KMS-11 (cell line): ENCODE results near the gene PPM1E.

ENCODE experiments used
- H2AFZ ChIP-seq: fragments of 200-600 bp; sonication (generic); 2 replicates; pipeline ENCODE4 v1.6.1; 2016; ENCODE audit warnings: antibody characterized with exemption, mixed run types, low read depth
- H3K27ac ChIP-seq: fragments of 200-600 bp; sonication (generic); 2 replicates; pipeline ENCODE4 v1.6.1; 2016; ENCODE audit warnings: mild to moderate bottlenecking, mixed run types
- H3K27me3 ChIP-seq: fragments of 200-600 bp; sonication (generic); 2 replicates; pipeline ENCODE4 v1.6.1; 2017; ENCODE audit warnings: mild to moderate bottlenecking, low read depth, mixed run types, moderate library complexity; ENCODE audit not compliant: insufficient read depth
- H3K36me3 ChIP-seq: fragments of 200-600 bp; sonication (generic); 2 replicates; pipeline ENCODE4 v1.6.1; 2017; ENCODE audit warnings: mild to moderate bottlenecking, mixed run types; ENCODE audit not compliant: insufficient read depth
- H3K4me1 ChIP-seq: fragments of 200-600 bp; sonication (generic); 2 replicates; pipeline ENCODE4 v1.6.1; 2016; ENCODE audit warnings: mild to moderate bottlenecking, low read depth, mixed run types; ENCODE audit not compliant: poor library complexity, severe bottlenecking
- H3K4me2 ChIP-seq: fragments of 200-600 bp; sonication (generic); 2 replicates; pipeline ENCODE4 v1.7.0; 2016; ENCODE audit warnings: mild to moderate bottlenecking, mixed run types
- H3K4me3 ChIP-seq: fragments of 200-600 bp; sonication (generic); IDR thresholded peaks from 2 replicates; pipeline ENCODE4 v1.6.1; 2017; ENCODE audit warnings: low read depth, low read length, mixed read lengths; ENCODE audit not compliant: insufficient read depth
- H3K79me2 ChIP-seq: fragments of 200-600 bp; sonication (generic); 2 replicates; pipeline ENCODE4 v1.6.1; 2016; ENCODE audit warnings: low read depth, mixed run types; ENCODE audit not compliant: insufficient read depth
- H3K9ac ChIP-seq: fragments of 200-600 bp; sonication (generic); 2 replicates; pipeline ENCODE4 v1.6.1; 2016; ENCODE audit warnings: mild to moderate bottlenecking, mixed run types
- H4K20me1 ChIP-seq: fragments of 200-600 bp; sonication (generic); 2 replicates; pipeline ENCODE4 v1.6.1; 2016; ENCODE audit warnings: mild to moderate bottlenecking, mixed run types; ENCODE audit not compliant: insufficient read depth
- TF ChIP-seq, protein P1 (sequence below): fragments of 200-600 bp; sonication (generic); conservative IDR thresholded peaks from 2 replicates; pipeline ENCODE4 v1.6.1; 2017; ENCODE audit warnings: low read depth, mild to moderate bottlenecking, antibody characterized with exemption, low read length, moderate library complexity, mixed read lengths

Gene PPM1E

DNA sequence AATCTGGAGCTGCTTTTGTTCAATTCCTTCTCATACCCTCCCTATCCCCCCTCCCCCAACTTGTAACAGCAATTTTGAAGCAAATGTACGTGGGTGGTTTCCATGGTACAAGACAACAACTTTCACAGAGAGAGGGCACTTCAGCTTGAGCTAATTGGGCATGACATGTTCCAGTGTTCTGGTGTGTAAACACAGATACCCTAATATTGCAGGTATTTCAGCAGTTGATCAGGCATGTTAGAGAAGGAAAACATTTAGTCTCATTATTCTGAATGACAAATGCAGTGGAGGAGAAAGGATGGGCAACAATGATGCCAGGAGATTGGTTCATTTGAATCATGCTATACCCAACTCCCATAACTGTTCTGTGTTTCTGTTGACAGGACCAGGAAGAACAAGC, 213.5 kb downstream of the PPM1E start:
- Histone ChIP-seq H3K27me3 (no peaks in the 10 kb centered on the region), H3K36me3 (no peaks in the 10 kb centered on the region), H3K4me1 (peaks cover 11% of the 10 kb centered on the region), H3K79me2 (no peaks in the 10 kb centered on the region), H3K9ac (no peak overlapping the region), H2AFZ (no peak overlapping the region), H4K20me1 (no peaks in the 10 kb centered on the region), H3K4me2 (peak overlapping the region; percentile 10; the same call in 1 of the 2 replicates), H3K27ac (peak overlapping the region; percentile 16; the same call in 1 of the 2 replicates), H3K4me3 (no peak overlapping the region)
- TF ChIP-seq, protein P1, sequence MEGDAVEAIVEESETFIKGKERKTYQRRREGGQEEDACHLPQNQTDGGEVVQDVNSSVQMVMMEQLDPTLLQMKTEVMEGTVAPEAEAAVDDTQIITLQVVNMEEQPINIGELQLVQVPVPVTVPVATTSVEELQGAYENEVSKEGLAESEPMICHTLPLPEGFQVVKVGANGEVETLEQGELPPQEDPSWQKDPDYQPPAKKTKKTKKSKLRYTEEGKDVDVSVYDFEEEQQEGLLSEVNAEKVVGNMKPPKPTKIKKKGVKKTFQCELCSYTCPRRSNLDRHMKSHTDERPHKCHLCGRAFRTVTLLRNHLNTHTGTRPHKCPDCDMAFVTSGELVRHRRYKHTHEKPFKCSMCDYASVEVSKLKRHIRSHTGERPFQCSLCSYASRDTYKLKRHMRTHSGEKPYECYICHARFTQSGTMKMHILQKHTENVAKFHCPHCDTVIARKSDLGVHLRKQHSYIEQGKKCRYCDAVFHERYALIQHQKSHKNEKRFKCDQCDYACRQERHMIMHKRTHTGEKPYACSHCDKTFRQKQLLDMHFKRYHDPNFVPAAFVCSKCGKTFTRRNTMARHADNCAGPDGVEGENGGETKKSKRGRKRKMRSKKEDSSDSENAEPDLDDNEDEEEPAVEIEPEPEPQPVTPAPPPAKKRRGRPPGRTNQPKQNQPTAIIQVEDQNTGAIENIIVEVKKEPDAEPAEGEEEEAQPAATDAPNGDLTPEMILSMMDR = no peak

- Histone ChIP-seq H3K4me2 (no peak overlapping the region), H3K79me2 (no peaks in the 10 kb centered on the region), H4K20me1 (no peaks in the 10 kb centered on the region), H2AFZ (no peak overlapping the region), H3K36me3 (no peaks in the 10 kb centered on the region), H3K27me3 (no peaks in the 10 kb centered on the region), H3K4me3 (no peak overlapping the region), H3K4me1 (peaks cover 11% of the 10 kb centered on the region), H3K9ac (no peak overlapping the region), H3K27ac (no peak overlapping the region)
- TF ChIP-seq, protein P1 = no peak
Measured at GRCh38 chr17:58969612-58970011, 214.0 kb downstream of the PPM1E start.

GRCh38 chr17:58970609-58971450, 215.2 kb downstream of the PPM1E start:
- Histone ChIP-seq H3K27ac (no peak overlapping the region), H3K4me1 (peaks cover 11% of the 10 kb centered on the region), H3K4me3 (no peak overlapping the region), H3K36me3 (no peaks in the 10 kb centered on the region), H3K9ac (no peak overlapping the region), H3K27me3 (no peaks in the 10 kb centered on the region), H3K4me2 (no peak overlapping the region), H3K79me2 (no peaks in the 10 kb centered on the region), H2AFZ (no peak overlapping the region), H4K20me1 (no peaks in the 10 kb centered on the region)
- TF ChIP-seq, protein P1 = no peak

- TF ChIP-seq, protein P1 = no peak
- Histone ChIP-seq H3K27me3 (no peaks in the 10 kb centered on the region), H3K36me3 (no peaks in the 10 kb centered on the region), H3K9ac (no peak overlapping the region), H2AFZ (no peak overlapping the region), H3K4me3 (no peak overlapping the region), H3K4me1 (peaks cover 4% of the 10 kb centered on the region), H3K4me2 (no peak overlapping the region), H3K79me2 (no peaks in the 10 kb centered on the region), H4K20me1 (no peaks in the 10 kb centered on the region), H3K27ac (no peak overlapping the region)
Measured at GRCh38 chr17:58974354-58974753, 218.7 kb downstream of the PPM1E start.
